Left renal cortex interstitium (tissue), 4 donors: ENCODE data around the gene FAHD1. TPM values are rescaled to one million over a fixed set of nuclear protein-coding genes. Genes with fewer than 3 reads are reported as not detected.

Source experiments
- DNase-seq, 4 donors: peaks; one replicate each; pipeline ENCODE4 v3.0.0-alpha.2; 2013; ENCODE audit warnings: low read depth in 4 of 4, low spot score in 2 of 4, missing footprints in 1 of 4
- polyA plus RNA-seq, 4 donors: library from polyadenylated mRNA; unstranded; fragments of 120-200 nt; gene quantifications; one replicate each; pipeline ENCODE4 v1.2.1, GENCODE V29; 2013; ENCODE audit not compliant: insufficient read length in 4 of 4

FAHD1 gene
- polyA plus RNA-seq: 10 to 100 TPM; 39.8 to 49.5 (median 44.9) TPM

DNA sequence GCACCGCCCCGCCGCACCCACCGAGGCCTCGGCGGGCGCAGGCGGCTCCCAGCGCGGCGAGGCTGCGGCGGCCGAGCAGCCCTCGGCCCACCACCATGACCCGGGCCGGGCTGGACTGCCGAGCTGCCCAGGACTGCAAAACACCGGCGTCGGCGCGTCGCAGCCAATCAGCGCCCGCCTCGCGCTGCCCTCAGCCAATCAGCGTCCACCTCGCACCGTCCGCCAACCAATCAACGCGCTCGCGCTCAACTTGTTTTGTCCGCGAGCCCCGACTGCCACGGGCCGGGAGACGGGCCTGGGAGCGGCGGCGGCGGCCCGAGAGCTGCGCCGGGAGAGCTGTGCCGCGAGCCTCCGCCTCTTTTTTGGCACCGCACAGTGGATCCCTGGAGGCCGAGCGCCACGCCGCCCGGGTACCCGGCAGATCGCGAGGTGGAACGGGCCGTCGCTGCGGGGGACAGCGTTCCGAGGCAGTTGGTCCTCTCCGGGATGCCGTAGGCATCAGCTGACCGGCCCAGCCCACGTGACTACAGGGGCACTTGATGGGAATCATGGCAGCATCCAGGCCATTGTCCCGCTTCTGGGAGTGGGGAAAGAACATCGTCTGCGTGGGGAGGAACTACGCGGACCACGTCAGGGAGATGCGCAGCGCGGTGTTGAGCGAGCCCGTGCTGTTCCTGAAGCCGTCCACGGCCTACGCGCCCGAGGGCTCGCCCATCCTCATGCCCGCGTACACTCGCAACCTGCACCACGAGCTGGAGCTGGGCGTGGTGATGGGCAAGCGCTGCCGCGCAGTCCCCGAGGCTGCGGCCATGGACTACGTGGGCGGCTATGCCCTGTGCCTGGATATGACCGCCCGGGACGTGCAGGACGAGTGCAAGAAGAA is at the start of gene FAHD1, which contains the start of gene HAGH:
Gene FAHD1, plus strand, starts transcription at position 516 of the 883 bp plus-strand sequence. Its CDS starts 33 bp downstream, at position 549.
Gene HAGH, minus strand, starts transcription at position 135 of the 883 bp plus-strand sequence. Its CDS starts 38 bp downstream, at position 97.
- DNase-seq: peak; percentile 82 to 91 (median 89)

DNA sequence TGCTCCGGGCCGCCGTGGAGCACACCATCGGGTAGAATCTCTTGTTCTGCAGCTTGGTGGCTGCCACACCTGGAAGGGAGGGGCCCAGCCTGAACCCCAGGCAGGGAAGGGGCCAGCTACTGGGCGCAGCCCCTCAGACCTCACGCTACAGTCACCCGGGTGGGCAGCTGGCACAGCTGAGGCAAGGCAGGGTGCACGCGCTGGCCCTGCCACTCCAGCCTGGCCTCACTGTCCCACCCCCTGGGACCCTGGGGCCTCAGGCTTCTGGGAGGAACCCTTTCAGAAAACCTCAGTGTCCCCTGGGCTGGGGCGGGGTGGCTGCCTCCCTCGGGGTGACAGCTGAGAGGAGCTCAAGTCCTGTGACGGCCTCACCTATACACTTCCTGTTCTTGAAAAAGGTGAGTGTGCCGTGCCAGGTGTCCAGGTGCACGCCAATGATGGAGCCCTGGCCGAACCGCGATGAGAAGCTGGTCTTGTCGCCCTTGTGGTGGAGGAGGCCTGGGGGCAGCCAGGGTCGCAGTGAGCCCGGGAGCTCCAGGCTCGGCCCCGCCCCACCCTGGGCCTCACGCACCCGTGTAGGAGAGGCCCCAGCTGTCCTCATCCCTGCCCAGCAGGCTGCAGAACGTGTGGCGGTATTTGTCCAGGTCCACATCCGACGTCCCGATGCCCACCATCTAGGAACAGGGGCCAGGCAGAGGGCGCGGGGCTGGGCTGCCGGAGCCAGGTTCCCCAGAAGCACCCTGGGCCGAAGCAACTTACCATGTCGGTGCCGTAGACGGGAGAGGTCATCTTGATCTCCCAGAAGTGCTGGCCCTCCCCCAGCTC is 49.4 kb upstream of the FAHD1 start:
- no peak for DNase-seq

DNA sequence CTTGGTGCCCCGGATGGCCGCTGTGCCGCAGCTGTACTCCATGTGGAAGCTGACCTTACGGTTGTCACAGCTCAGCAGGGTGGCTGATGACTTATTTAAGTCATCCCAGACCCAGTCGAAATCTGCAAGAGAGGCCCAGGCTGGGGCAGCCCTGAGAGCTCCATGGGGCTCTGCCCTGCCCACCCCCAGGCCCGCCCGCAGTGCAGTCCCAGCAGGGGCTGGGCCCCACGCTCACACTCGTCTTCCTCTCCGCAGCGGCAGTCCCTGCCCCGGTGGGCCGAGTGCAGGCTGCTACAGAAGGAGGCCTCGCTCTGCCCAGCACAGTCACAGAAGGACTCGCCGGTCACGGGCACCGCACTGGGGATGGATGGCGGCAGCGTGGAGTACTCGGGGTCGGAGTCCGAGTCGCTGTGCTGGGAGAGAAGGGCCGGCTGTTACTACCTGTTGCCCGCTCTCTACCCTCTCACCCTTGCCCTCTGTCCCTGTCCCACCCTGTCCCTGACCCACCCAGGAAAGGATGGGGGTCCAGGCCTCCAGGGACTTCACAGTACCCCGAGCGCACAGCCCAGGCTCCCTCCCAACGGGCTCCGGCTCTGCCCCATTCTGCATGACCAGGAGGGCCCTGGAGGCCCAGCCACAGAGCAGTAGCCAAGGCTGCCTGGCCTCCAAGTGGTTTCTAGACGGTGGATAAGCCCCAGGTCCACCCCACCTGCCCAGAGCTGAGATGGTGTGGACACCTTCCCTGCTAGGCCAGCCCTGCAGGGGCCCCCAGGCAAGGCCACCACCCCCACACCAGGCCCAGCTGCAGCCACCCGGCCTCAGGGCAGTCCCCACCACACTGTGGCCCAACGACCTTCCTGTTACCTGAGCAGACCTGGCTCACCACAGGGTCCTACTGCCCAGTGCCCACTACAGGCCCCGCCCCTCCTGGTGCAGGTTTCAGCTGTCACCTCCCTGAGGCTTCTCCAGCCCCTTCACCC is 48.5 kb upstream of the FAHD1 start:
- no peak for DNase-seq

DNA sequence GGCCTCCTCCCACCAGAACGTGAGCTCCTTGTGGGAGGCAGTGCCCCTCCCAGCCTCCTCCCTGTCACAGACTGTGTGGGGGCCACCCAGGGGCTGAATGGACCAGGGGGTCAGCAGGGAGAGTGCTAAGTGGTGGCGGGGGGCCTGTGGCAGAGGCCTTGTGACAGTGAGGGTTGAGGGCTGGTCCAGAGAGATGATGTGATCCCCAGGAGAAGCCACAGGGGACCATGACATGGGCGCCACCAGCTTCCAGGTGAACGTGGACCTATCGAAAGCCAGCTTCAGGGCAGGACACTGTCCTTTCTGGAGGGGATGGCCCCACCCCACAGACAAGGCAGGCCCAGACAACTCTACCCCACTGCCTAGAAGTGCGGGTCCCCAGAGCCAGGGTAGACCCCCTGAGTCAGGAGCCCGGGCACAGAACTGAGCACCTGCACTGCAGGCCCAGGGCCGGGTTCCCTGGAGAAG is 47.7 kb upstream of the FAHD1 start:
- DNase-seq: no peak

DNA sequence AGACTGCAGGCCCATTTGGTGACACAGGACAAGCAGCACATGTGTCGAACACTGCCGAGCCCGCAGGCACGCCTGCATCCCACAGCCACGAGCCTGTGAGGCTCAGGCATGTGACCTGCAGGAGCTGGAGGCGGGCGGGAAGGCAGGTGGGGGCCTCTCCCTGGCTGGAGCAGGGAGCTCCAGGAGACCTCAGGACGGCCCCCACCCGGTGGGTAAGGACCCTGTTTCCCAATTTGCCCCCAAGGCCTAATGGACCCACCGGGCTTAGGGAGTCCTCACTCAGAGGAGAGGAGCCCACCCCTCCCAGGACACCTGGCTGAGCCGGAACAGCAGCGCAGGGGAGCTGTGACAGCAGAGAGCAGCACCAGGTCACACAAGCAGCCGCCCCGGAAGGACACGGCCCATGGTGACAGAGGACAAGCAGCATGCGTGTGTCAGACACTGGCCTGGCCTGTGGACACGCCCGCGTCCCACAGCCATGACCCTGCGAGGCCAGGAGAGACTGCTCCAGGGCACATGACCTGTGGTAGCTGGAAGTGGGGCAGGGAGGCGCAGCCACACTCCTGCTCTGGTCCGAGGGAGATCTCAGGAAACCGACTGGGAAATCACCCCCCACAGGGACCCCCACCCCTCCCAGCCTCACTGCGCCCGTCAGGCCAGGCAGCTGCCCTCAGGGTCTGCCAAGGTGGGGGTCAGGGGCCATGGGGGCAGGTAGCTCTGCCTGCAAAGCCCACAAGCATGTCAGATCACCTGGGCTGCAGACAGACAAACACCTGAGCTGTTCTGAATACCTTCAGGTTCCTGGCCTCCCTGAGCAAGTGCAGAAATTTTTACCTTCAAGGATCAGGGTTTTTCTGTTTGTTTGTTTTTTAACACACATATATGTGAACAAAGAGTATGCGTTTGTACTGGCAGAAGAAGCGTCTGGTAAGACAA is 47.0 kb upstream of the FAHD1 start:
- no peak for DNase-seq

DNA sequence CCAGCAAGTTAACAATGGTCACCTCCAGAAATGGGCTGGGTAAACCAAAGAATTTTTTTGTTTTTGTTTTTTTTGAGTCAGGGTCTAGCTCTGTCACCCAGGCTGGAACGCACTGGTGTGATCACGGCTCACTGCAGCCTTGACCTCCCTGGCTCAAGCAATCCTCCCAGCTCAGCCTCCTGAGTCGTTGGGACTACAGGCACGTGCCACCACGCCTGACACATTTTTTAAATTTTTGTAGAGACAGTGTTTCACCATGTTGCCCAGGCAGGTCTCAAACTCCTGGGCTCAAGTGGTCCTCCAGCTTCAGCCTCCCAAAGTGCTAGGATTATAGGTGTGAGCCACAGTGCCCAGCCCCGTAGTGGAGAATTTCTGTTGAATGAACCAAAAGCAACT is 46.3 kb upstream of the FAHD1 start:
- DNase-seq: no peak

DNA sequence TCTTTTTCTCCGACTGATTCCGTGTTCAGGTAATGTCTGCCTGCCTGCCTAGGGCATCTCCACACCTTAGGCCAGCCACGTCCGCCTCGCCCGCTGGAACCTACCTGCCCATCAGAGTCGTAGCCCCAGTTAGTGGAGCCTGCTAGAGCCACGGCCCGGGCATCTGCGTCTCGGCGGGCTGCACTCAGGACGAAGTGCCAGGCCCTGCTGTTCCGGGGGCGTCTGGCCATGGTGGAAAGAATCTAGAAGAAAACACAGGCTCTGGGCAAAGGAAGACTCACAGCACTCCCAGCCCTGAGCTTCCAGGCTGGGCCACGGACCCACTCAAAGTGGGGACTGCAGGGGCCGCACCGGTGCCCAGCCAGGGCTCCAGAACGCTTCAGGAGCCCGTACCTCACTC is 45.8 kb upstream of the FAHD1 start:
- DNase-seq: no peak

DNA sequence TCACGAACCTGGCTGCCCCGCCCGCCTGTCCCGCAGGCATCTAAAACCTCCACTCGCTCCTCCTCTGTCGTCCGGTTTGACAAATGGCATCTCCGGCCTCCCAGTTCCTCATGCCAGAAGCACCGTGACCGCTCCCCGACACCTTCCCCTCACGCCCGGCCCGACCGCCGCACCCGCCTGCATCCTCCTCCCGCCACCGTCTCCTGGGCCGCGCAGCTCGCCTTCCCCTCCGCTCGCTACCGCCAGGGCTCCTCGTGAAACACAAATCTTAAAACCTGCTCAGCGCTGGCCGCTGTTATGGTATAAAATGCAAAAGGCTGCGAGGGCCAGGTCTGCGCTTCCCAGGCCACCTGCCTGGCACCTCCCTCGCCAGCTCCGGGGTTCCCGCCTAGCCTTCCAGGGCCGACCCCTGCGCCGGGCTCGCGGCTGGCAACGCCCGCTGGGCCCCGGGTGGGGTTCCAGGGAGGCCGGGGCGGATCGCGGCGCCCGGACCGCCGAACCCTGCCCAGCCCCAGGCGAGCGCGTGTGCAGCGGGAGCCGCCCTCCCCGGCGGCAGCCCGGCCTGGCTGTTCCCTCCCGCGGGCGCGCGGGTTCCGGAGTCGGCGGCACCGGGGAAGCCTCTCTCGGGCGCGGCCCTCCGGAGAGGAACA is 45.1 kb upstream of the FAHD1 start:
- no peak for DNase-seq

DNA sequence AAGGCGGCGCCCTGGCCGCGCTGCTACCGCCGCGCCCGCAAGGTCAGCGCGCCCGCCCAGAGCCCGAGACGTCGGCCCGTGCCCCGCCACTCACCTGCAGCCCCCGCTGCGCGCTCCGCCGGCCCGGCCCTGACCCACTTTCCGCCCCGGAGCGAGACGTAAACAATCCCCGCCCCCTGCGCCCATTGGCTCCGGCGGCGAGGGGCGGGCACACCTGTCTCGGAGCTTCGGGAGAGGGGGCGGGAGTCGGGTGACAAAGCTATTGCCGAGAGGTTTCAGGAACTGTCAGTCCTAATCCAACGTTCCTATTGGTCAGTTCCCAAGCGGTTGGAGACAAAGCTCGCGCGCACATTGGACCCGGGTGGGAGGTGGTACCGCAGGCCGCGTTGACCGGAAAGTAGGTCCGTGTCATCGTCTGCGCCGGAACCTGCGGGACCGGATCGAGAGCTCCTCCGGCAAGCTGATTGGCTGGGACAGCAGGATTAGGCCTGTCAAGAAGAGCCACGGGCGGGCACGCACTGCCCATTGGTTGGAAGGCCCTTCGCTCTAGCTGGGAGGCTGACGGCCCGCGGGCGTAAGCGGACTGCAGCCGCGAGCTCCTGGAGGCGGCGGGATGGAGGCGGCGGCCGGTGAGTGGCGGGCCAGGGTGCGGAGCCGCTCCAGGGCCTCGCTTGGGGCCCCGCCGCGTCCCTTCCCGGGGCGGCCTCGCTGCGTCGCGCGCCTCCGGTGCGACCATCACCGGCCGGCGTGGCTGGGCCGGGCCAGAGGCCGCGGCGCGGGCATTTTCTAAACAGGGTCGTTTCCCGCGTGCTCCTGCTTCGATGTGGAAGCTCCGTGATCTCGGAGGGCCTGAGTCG is 44.4 kb upstream of the FAHD1 start, which contains the start of the genes NUBP2 and SPSB3:
Gene NUBP2, plus strand, starts transcription at position 553 of the 857 bp plus-strand sequence. Its CDS starts 61 bp downstream, at position 614.
Gene SPSB3, minus strand, starts transcription at position 164 of the 857 bp plus-strand sequence. CDS start 1,088 bp downstream, outside the sequence.
- DNase-seq: peak; percentile 98 to 100 (median 99)

DNA sequence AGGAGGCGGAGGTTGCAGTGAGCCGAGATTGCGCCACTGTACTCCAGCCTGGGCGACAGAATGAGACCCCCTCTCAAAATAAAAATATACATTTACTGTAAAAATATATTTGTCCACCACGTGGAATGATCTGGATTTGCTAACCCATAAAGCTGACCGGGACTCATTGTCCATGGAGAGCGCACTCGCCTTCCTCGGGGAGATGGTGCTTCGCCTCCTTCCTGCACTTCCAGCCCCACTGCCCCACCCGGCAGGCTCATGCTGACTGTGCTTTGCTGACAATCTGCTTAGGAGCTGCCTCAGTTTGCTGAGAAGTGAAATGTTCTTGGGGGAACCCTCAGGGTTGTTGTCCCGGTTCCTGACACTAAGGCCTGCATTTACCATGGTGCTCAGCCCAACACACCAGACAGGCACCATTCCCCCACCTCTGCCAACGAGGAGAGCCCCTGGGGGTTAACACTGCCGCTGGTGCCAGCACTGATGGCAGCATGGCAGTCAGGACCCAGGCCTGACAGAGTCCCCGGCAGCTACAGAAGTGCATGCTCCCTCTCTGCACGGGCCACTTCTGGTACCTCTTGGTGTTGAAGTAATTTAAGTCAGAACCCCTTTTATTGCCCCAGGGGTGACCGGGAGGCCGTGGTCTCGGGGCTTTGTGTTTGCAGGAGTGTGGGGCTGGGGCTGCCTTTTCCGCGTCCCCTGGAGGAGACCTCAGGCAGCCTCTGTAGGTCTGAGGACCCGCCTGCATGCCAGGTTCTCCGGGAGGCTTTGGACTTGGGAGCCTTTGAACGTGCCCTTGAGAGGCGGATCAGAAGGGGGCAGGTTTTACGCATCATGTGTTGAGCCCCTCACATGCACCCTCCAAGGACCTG is 41.8 kb upstream of the FAHD1 start:
- DNase-seq: no peak

DNA sequence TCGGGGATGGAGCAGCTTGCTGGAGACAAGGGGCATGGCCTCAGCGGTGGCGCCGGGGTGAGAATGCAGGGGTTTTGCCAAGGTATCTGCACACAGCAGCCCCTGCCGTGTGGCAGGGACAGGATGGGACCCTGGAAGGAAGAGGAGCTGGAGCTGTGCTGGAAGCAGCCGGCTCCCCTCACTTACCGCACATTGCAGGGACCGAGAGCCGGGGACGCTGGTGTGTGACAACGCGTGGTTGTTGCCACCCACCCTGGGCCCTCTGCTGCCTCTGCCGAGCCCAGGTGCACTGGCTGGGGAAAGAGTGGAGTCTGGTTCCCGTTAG is 41.2 kb upstream of the FAHD1 start:
- no peak for DNase-seq

DNA sequence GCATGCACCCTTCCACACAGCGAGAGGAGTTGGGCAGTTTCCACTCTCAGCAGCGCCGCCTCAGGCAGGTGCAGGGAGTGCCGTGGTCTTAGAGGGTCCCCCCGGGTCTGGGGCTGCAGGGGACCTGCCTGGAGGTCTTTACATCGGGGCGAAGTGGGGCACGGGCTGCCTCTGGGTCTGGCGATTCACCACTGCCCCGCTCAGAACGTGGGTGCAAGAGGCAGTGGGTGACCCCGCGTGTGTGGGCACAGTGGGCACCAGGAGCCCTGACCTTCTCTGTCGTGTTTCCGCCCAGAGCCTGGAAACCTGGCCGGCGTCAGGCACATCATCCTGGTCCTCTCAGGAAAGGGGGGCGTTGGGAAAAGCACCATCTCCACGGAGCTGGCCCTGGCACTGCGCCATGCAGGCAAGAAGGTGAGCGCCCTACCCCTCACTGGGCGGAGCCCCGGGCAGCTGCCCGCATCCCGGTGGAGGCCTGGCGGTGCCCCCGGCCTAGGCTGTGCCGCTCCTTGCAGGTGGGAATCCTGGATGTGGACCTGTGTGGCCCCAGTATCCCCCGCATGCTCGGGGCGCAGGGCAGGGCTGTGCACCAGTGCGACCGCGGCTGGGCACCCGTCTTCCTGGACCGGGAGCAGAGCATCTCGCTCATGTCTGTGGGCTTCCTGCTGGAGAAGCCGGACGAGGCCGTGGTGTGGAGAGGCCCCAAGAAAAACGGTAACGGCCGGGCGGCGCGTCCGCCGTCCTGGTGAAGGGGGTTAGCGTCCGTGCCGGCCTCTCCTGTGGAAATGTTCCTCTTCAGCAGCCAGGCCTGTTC is 40.6 kb upstream of the FAHD1 start:
- no peak for DNase-seq

DNA sequence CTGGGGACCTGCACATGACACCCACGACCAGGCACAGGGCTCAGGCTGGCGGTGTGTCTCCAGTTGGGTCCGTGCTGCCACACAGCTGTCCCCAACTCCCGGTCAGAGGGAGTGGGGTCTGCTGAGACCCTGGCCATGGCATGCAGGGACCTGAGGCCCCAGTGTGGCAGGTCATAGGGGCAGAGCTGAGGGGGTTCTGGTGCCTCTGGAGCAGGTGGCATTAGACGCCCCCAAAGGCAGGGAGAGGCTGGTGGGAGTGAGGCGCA is 40.0 kb upstream of the FAHD1 start:
- no peak for DNase-seq

DNA sequence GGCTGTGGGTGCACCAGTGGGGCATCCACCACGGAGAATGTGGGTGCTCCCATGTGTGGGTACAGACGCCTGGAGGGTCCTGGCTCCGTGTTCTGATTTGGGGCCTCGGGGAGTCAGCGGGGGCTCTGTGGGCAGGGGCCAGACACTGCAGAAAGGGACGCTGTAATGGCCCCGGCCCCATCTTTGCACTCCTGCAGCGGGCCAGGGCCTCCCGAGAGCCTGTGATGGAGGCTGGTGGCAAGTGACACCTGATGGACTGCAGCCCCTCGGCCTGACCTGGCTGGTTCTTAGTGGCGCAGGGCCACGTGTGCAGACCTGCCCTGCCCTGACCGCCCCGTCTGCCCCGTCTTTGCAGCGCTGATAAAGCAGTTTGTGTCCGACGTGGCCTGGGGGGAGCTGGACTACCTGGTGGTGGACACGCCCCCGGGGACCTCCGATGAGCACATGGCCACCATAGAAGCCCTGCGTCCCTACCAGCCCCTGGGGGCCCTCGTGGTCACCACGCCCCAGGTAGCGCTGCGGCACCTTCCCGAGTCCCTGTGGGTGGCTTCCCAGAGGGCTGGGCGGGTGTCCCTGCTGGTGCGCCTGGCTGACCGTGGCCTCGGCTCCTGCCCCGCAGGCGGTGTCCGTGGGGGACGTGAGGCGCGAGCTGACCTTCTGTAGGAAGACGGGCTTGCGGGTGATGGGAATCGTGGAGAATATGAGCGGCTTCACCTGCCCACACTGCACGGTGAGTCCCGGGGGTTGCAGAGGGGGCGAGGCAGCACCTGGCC is 39.5 kb upstream of the FAHD1 start:
- no peak for DNase-seq

DNA sequence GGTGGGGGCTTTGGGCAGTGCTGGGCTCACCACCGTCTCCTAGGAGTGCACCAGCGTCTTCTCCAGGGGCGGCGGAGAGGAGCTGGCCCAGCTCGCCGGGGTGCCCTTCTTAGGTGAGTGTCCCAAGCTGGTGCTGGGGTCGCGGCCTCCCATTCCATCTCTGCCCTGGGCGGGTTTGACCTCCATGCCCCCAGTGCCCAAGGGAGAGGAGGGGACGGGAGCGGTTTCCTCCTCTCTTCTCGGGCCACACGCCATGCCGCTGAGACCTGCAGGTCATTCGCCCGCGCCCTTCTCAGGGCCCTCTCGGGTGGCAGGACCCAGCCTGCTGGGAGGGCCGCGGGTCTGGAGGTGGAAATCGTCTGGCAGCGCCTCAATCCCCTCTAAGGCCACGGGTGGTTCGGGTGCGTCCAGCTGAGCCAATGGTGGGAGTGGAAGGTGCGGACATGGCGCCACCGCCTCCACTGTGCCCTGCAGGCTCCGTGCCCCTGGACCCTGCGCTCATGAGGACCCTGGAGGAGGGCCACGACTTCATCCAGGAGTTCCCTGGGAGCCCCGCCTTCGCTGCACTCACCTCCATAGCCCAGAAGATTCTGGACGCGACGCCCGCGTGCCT is 38.8 kb upstream of the FAHD1 start:
- no peak for DNase-seq
